MM.1S (cell line): ENCODE results near the gene CIT.

Experiments
- EZH2 ChIP-seq: fragments of 300-600 bp; sonication (generic); optimal IDR thresholded peaks from 2 replicates; pipeline ENCODE3; 2017; ENCODE audit warnings: low read depth, mild to moderate bottlenecking, antibody characterized with exemption, low read length, mixed read lengths
- EZH2phosphoT487 ChIP-seq: fragments of 300-600 bp; sonication (generic); IDR thresholded peaks from 2 replicates; pipeline ENCODE4 v1.6.1; 2018; ENCODE audit warnings: antibody characterized with exemption, low read length
- TF ChIP-seq, protein P1 (sequence below): fragments of 300-600 bp; sonication (generic); IDR thresholded peaks from 2 replicates; pipeline ENCODE4 v1.5.1; 2016; ENCODE audit warnings: antibody characterized with exemption, low read length, mixed read lengths

DNA sequence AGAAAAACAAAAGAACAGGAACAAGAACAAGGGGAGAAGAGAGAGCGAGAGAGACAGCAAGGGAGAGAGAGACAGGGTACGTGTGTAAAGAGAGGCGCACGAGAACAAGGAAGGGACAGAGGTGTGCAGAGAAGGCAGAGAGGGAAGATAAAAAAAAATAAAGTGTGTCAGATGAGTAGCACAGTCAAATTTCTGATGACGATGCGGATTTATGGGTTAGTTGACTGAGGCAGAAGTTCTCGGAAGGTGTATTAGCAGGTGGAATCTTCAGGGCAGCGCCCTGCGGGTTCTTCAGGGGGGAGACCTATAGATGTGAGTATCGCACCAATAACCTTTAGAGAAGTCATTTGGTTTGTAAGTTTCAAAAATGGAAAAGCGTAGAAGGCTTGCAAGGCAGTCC is 164.4 kb downstream of the CIT start:
- TF ChIP-seq EZH2phosphoT487 = no peak
- TF ChIP-seq, protein P1, sequence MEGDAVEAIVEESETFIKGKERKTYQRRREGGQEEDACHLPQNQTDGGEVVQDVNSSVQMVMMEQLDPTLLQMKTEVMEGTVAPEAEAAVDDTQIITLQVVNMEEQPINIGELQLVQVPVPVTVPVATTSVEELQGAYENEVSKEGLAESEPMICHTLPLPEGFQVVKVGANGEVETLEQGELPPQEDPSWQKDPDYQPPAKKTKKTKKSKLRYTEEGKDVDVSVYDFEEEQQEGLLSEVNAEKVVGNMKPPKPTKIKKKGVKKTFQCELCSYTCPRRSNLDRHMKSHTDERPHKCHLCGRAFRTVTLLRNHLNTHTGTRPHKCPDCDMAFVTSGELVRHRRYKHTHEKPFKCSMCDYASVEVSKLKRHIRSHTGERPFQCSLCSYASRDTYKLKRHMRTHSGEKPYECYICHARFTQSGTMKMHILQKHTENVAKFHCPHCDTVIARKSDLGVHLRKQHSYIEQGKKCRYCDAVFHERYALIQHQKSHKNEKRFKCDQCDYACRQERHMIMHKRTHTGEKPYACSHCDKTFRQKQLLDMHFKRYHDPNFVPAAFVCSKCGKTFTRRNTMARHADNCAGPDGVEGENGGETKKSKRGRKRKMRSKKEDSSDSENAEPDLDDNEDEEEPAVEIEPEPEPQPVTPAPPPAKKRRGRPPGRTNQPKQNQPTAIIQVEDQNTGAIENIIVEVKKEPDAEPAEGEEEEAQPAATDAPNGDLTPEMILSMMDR = no peak
- TF ChIP-seq EZH2 = no peak
